A172 (cell line): ENCODE results near the gene LMNTD1. TPM values are rescaled to one million over a fixed set of nuclear protein-coding genes. Genes with fewer than 3 reads are reported as not detected.
"Not testable (repeated sequence)": the region's sequence is repeated elsewhere in the genome, so short reads cannot be mapped to it uniquely, and the experiment has no call there.

Experiments used
- DNase-seq: peaks from one replicate; pipeline ENCODE4 v3.0.0-alpha.2; 2015; ENCODE audit warnings: low spot score
- total RNA-seq: library from RNA; depleted of rRNA; stranded (reverse); fragments of >200 nt; shearing (Covaris generic); gene quantifications from 2 replicates; pipeline ENCODE4 v1.2.3, GENCODE V29; 2014; rRNA removed

The LMNTD1 gene, protein sequence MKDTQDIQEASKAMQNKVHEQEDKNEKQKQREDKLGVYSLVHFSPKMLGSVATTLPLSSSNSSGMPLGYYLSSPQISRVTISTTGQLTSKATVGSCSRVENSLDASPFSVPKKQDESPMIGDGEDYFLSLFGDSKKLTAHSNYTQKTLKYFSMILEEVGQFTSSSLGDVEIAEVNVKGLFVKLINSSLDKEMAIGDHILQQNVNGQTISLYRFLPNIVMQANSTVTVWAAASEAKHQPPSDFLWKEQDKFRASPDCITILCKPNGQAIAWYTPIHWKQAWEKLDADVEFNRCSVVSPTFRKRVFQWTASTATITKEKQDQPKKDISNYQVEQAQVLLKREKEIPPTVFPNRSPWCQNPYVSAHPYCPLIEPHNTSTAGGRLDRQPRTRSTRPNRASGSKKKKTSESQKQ
- total RNA-seq: not detected in 2 replicates

DNA sequence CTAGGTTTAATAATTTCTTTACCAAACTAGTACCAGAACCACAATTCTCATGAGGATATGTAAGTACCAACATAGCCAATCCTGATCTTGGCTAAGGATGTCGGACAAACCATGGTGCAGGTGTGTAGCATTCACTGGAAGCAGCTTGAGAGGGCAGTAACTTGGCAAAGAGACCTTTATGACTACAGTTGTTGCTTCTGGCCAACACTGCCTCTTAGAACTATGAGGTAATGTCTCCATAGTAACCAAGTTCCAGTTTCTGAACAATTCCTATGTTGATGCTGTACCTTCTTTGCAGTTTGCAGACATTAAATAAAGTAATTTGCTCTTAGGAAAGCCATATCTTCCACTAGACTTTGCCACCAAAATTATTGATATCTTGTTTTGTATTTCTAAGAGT lies at the start of gene LMNTD1:
Gene LMNTD1, minus strand, starts transcription at position 186 of the 400 bp plus-strand sequence. CDS start 324 bp downstream, outside the sequence.
- DNase-seq: no peak

DNA sequence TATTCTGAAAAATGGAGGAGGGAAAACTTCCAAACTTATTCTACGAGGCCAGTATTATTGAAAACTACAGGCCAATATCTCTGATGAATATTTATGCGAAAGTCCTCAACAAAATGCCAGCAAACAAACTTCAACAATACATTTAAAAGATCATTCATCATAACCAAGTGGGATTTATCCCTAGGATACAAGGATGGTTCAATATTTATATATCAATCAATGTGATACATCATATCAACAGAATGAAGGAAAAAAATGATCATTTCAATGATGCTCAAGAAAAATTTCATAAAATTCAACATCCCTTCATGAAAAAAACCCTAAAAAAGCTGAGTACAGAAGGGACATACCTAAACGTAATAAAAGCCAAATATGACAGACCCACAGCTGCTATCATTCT lies 45.9 kb upstream of the LMNTD1 start:
- DNase-seq: no peak

- not testable (repeated sequence) for DNase-seq
These were observed 42.4 kb upstream of the LMNTD1 start for GRCh38 chr12:25595496-25595895.

- no peak for DNase-seq
These were observed 41.3 kb upstream of the LMNTD1 start for GRCh38 chr12:25594376-25594775.

DNA sequence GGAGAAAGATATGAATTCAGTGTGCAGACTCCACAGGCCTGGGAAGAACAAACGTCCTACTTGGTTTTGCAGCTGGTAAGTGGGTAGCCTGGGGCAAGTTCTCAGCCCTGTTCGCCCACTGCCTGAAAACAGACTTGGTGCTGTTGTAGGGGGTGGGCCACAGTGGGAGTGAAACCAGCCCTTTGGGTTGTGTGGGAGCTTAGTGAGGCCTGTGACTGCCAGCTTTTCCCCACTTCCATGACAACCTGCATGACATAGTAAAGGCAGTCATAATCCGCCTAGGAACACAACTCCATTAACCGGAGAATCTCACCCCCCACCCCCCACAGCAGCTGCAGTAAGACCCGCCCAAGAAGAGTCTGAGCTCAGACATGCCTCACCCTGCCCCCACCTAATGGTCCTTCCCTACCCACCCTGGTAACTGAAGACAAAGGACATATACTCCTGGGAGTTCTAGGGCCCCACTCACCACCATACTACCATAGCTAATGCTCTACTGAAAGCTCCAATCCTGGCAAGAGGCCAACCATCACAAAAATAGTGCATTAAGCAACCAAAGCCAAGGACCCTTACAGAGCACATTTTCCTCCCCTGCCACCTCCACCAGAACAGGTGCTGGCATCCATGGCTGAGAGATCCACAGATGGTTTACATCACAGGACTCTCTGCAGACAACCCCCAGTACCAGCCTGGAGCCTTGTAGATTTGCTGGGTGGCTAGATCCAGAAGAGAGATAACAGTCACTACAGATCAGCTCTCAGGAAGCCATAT lies 39.8 kb upstream of the LMNTD1 start:
- DNase-seq: no peak

DNA sequence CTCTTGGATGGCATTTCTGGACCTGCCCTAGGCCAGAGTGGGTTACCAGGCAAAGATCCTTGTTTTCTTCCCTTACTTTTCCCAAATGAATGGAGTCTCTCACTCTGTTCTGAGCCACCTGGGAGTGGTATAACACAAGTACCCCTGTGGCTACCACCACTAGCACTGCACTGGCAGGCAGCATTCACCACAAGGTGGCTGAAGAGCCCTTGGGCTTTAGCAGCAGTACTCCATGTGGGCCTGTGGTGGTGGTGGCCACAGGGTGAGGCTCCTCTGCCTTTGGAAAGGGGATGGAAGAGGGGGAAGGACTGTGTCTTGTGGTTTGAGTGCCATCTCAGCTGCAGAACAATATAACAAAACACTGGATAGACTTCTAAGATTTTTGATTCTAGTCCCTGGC lies 38.1 kb upstream of the LMNTD1 start:
- DNase-seq: no peak

DNA sequence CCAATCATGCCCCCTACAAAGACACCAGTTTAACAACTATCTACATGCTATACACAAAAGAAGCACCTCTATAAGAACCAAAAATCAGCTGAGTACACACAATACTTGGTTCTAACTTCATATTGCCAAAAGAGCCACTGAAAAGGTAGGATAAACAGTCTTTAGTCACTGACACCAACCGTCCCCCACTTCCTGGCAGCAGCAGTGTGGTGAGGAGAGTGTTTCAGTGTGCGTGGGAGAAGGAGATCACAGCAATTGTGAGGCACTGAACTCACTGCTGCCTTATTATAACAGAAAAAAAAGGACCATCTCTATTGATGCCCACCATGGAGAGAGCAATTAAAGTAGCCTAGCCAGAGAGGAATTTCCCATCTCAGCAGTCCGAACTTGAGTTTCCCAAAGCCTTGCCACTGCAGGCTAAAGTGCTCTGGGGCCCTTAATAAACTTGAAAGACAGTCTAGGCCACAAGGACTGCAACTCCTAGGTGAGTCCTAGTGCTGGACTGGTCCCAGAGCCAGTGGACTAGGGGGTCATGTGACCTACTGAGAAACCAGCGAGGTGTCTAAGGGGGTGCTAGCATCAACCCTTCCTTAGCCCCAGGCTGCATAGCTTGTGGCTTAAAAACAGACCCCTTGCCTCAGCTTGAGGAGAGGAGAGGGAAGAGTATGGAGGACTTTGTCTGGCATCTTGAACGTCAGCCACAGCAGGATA lies 37.1 kb upstream of the LMNTD1 start:
- DNase-seq: no peak

GRCh38 chr12:25587346-25587745 lies 34.3 kb upstream of the LMNTD1 start:
- no peak for DNase-seq

DNA sequence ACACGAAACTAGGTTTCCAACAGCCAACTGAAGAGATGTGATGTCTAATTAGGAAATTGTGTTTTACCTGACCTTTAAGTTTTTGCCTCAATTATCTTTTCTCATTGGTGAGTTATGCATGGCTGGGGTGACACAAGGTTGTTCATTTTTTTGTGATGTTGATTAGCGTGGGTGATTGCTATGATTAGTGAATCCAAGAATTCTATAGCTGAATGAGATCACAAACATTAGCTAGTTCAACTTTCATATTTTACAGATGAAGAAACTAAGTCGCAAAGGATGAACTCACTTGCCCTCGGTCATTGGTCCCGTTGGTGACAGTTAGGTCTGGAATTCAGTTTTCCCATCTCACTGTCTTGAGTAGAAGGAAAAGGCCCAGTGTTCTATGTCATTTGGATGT lies 32.6 kb upstream of the LMNTD1 start:
- DNase-seq: no peak

DNA sequence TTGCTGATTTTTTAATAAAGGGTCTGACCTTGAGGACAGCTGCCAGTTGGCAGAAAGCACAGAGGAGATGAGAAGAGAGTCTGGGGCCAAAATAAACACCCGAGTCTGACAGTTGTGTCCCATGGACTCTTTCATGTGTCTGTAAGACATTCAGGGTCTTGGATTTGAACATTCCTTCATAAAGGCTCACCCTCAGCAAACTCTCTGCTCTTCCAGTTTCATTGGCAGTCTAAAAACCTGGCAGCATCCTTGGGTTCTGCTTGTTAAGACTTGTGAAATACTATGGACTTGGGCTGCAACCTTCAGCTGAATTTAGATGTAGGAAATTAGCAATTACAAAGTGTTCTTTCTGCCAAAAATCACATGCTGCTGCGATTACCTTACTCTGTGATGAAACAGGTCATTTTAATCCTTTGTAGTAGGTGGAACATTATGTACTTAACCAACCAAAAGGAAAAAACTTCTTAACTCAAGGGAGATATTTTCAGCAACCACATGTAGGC lies 32.0 kb upstream of the LMNTD1 start:
- DNase-seq: no peak

GRCh38 chr12:25584596-25584995 lies 31.5 kb upstream of the LMNTD1 start:
- DNase-seq: no peak

- no peak for DNase-seq
These were observed 30.5 kb upstream of the LMNTD1 start for GRCh38 chr12:25583545-25583944.

- no peak for DNase-seq
These were observed 28.0 kb upstream of the LMNTD1 start for GRCh38 chr12:25581067-25581466.

DNA sequence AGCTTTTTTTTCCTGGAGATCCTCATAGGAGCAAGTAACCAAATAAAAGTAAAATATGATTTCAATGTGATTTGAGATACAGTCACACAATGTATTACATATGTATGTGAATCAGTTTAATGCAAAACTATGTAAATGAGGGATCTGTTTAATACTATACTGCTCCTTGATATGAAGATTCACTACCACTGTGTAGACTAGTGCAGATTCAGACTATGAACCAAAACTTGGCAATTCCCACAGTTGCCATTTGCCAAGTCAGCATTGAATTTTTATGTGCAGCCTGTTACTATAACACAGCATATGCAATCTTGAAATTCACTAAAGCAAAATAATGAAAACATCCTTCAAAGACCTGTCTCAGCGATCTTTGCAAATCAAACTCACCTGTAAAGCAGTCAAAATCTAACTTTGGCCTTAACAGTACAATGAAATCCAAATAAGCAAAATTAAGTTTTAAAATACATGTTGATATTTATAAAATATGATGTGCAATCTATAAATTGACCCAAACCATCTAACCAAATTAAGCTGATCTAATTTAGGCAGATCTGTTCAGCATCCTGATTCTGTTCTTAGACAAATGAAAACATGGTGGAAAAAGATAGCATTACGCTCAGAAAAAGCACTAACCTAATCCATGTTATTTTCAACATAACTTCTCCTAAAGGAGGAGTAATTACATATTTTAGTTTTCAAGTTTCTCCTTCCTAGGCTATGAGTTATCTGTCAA lies 25.5 kb upstream of the LMNTD1 start:
- no peak for DNase-seq

GRCh38 chr12:25574761-25575160 lies 21.7 kb upstream of the LMNTD1 start:
- DNase-seq: no peak

DNA sequence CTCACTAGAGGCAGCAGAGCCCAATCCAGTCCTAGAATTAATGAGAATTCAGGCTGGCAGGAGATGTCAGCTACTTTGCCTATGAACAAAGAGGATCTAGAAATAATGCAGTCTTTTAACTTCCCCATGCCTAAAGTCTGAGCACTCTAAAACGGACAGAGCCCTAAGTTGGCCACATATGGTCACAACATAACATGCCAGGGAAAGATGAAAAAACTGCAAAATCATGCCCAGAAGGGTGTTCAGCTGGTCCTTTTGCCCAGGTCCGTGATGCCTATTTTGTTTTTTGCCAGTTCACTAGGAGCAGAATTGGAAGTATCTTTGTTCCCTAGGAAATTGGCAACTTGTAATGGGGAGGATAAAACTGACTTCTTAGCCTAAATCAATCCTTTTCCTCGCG lies 20.3 kb upstream of the LMNTD1 start:
- no peak for DNase-seq

GRCh38 chr12:25570418-25570817 lies 17.3 kb upstream of the LMNTD1 start:
- no peak for DNase-seq

DNA sequence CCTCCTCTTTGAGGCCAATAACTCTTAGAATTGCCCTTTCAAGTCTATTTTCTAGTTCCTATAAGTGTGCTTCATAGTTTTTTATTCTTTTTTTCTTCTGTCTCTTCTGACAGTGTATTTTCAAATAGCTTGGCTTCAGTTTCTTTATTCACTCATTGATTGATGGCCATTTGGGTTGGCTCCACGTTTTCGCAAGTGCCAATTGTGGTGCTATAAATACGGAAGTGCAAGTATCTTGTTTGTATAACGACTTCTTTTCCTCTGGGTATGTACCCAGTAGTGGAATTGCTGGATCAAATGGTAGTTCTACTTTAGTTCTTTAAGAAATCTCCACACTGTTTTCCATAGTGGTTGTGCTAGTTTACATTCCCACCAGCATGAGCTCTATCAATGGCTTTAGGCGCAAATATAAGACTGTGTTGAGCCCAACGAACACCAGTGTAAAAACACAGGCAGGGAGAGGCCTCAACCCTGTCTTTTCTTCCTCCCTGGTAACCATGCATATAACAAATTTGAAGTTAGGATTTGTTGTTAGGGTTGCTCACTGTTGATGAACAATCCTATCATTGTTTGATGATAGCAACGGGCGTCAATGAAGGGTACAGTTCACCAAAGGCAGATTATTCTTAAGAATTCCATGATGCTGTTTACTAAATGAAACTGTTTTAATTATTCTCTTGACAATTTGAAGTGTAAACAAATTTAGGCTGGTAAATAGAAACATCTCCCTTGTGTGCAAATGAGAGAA lies 13.3 kb upstream of the LMNTD1 start:
- no peak for DNase-seq

DNA sequence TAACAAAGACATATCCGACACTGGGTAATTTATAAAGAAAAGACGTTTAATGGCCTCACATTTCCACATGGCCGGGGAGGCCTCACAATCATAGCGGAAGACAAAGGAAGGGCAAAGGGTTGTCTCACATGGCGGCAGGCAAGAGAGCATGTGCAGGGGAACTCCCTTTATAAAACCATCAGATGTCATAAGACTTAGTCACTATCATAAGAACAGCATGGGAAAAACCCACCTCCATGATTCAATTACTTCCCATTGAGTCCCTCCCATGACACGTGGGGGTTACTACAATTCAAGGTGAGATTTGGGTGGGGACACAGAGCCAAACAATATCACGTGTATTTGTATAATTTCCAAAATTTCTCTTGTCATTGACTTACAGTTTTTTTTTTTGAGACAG lies 5.5 kb upstream of the LMNTD1 start:
- peak; percentile 53 for DNase-seq

GRCh38 chr12:25557830-25558436 lies 4.8 kb upstream of the LMNTD1 start:
- peak; percentile 22 for DNase-seq
